GM12878 (cell line): Measurements from ENCODE around the gene AFAP1. TPM values are rescaled to one million over a fixed set of nuclear protein-coding genes. Genes with fewer than 3 reads are reported as not detected.

Experiments
- ATAC-seq: fragments of 200-7000 bp; cut with Tn5 transposase; 3 replicates; pipeline ENCODE4 v1.9.1; 2020; ENCODE audit warnings: mild to moderate bottlenecking, moderate library complexity
- BruUV-seq: library from RNA; stranded (reverse); fragments of 400-500 nt; replicated peaks from 2 replicates; lab custom pipeline; 2021; lab: Mats Ljungman, UMichigan
- CTCF ChIA-PET: fragments of 300-600 bp; sonication (Branson Sonifier 250); formaldehyde crosslinking; extraction: SDS; loops from one replicate; lab custom pipeline; 2021; ENCODE audit warnings: inconsistent platforms; lab: Yijun Ruan, JAX
- POLR2A ChIA-PET: fragments of 350-600 bp; formaldehyde crosslinking; extraction: SDS; loops from one replicate; lab custom pipeline; 2021; ENCODE audit warnings: inconsistent platforms; lab: Charles Lee
- RAD21 ChIA-PET: fragments of 300-600 bp; sonication (Branson Sonifier 250); formaldehyde crosslinking; loops from one replicate; lab custom pipeline; 2023; ENCODE audit warnings: antibody characterized with exemption; ENCODE audit not compliant: unreplicated experiment; lab: Charles Lee
- SMC1A ChIA-PET: fragments of 300-600 bp; sonication (Branson Sonifier 250); formaldehyde crosslinking; loops from one replicate; lab custom pipeline; 2023; ENCODE audit not compliant: unreplicated experiment, uncharacterized antibody; lab: Charles Lee
- DNase-seq: peaks from one replicate; pipeline ENCODE4 v3.0.0-alpha.2; 2011; ENCODE audit warnings: low read depth, low spot score
- FAIRE-seq: peaks from 3 replicates; lab custom pipeline; 2011; peaks lifted over from hg19 to GRCh38; lab: Jason Lieb, UNC
- H2AFZ ChIP-seq: 2 replicates; pipeline ENCODE4 v1.6.0; 2011; ENCODE audit warnings: low read depth, low read length, control low read depth; ENCODE audit not compliant: control insufficient read depth
- H3K27ac ChIP-seq: 2 replicates; pipeline ENCODE4 v1.5.1; 2011; ENCODE audit warnings: control low read depth; ENCODE audit not compliant: control insufficient read depth, insufficient read depth
- H3K27me3 ChIP-seq, 2 experiments: replicated peaks in 1 of 2; 2 replicates each; pipeline versions ENCODE4 v1.6.0 to v1.6.1; 2011; ENCODE audit warnings: low read length in 1 of 2; ENCODE audit not compliant: control insufficient read depth in 2 of 2, insufficient read depth in 2 of 2
- H3K36me3 ChIP-seq, 2 experiments: 2 replicates each; pipeline ENCODE4 v1.5.1; 2011; ENCODE audit warnings: low read length in 1 of 2; ENCODE audit not compliant: control insufficient read depth in 2 of 2, insufficient read depth in 2 of 2
- H3K4me1 ChIP-seq: 2 replicates; pipeline ENCODE4 v1.6.1; 2011; ENCODE audit warnings: mild to moderate bottlenecking, low read length, moderate library complexity, mixed read lengths; ENCODE audit not compliant: control insufficient read depth, insufficient read depth
- H3K4me2 ChIP-seq: 2 replicates; pipeline ENCODE4 v1.6.0; 2011; ENCODE audit warnings: control low read depth; ENCODE audit not compliant: control insufficient read depth, insufficient read depth
- H3K4me3 ChIP-seq: fragments of 200-600 bp; sonication (generic); 2 replicates; pipeline ENCODE4 v1.5.1; 2016
- H3K79me2 ChIP-seq: 2 replicates; pipeline ENCODE4 v1.6.0; 2011; ENCODE audit warnings: low read length; ENCODE audit not compliant: control insufficient read depth, insufficient read depth
- H3K9ac ChIP-seq: 2 replicates; pipeline ENCODE4 v1.8.0; 2011; ENCODE audit warnings: low read length, control low read depth, mixed read lengths; ENCODE audit not compliant: control insufficient read depth, insufficient read depth
- H3K9me3 ChIP-seq: replicated peaks from 3 replicates; pipeline ENCODE4 v1.5.1; 2011; ENCODE audit warnings: mild to moderate bottlenecking, low read length; ENCODE audit not compliant: control insufficient read depth, insufficient read depth
- H4K20me1 ChIP-seq: 2 replicates; pipeline ENCODE4 v1.6.0; 2011; ENCODE audit not compliant: control insufficient read depth, insufficient read depth
- CEBPB ChIP-seq, 2 experiments: fragments of 150-350 bp in 1 of 2; IDR thresholded peaks; 2 replicates each; pipeline ENCODE4 v1.6.1; 2012 to 2014; ENCODE audit warnings: low read depth in 2 of 2, low read length in 2 of 2, borderline replicate concordance in 1 of 2, inconsistent platforms in 1 of 2
- CREB1 ChIP-seq: IDR thresholded peaks from 2 replicates; pipeline ENCODE4 v1.6.1; 2012; ENCODE audit warnings: low read depth, mild to moderate bottlenecking, inconsistent platforms
- EZH2 ChIP-seq: IDR thresholded peaks from 2 replicates; pipeline ENCODE4 v1.6.1; 2012; ENCODE audit warnings: low read depth, mild to moderate bottlenecking, control low read depth, inconsistent platforms, low read length, borderline replicate concordance; ENCODE audit not compliant: control insufficient read depth
- FOXM1 ChIP-seq: IDR thresholded peaks from 2 replicates; pipeline ENCODE4 v1.6.1; 2012; ENCODE audit warnings: low read depth, mild to moderate bottlenecking, inconsistent platforms, low read length, moderate library complexity
- GABPA ChIP-seq: IDR thresholded peaks from 2 replicates; pipeline ENCODE4 v1.6.1; 2014; ENCODE audit warnings: antibody characterized with exemption, low read depth, mild to moderate bottlenecking, inconsistent platforms
- MEF2A ChIP-seq: IDR thresholded peaks from 2 replicates; pipeline ENCODE4 v1.6.1; 2011; ENCODE audit warnings: low read depth, mild to moderate bottlenecking, low read length, moderate library complexity; ENCODE audit not compliant: insufficient read depth
- MTA3 ChIP-seq: IDR thresholded peaks from 2 replicates; pipeline ENCODE4 v1.6.1; 2012; ENCODE audit warnings: low read length, inconsistent platforms, borderline replicate concordance
- NR2F1 ChIP-seq: fragments of 450-650 bp; conservative IDR thresholded peaks from 2 replicates; pipeline ENCODE4 v1.6.1; 2017; ENCODE audit warnings: mild to moderate bottlenecking
- RAD51 ChIP-seq: fragments of 450-650 bp; IDR thresholded peaks from 2 replicates; pipeline ENCODE4 v1.6.1; 2016; ENCODE audit warnings: moderate library complexity, mild to moderate bottlenecking, inconsistent platforms
- RUNX3 ChIP-seq: IDR thresholded peaks from 2 replicates; pipeline ENCODE4 v1.6.1; 2012; ENCODE audit warnings: low read length, inconsistent platforms
- SIX5 ChIP-seq: IDR thresholded peaks from 2 replicates; pipeline ENCODE4 v1.6.1; 2011; ENCODE audit warnings: mild to moderate bottlenecking, low read depth, low read length, moderate library complexity; ENCODE audit not compliant: severe bottlenecking
- SRF ChIP-seq, 2 experiments: IDR thresholded peaks; 2 replicates each; pipeline ENCODE4 v1.6.1; 2011; ENCODE audit warnings: low read depth in 2 of 2, low read length in 2 of 2, mild to moderate bottlenecking in 1 of 2, moderate library complexity in 1 of 2
- TCF12 ChIP-seq: IDR thresholded peaks from 2 replicates; pipeline ENCODE4 v1.6.1; 2011; ENCODE audit warnings: low read depth, mild to moderate bottlenecking, low read length
- TCF7 ChIP-seq: IDR thresholded peaks from 2 replicates; pipeline ENCODE4 v1.6.1; 2014; ENCODE audit warnings: antibody characterized with exemption, borderline replicate concordance
- ZBED1 ChIP-seq: IDR thresholded peaks from 2 replicates; pipeline ENCODE4 v1.6.1; 2016; ENCODE audit warnings: borderline replicate concordance
- WGBS: methylation state at CpG from one replicate; pipeline ENCODE4 v1.1.6; 2016; ENCODE audit warnings: low lambda C conversion rate; ENCODE audit not compliant: insufficient replicate concordance, insufficient coverage; ENCODE audit errors: missing lambda C conversion rate; 5-methylcytosine and 5-hydroxymethylcytosine counted together
- in situ Hi-C: fragments of 300-500 bp; cut with MboI; formaldehyde crosslinking; loops from 9 replicates; pipeline ENCODE4 v1.14.3; 2018; ENCODE audit warnings: mixed read lengths
- intact Hi-C: fragments of 100-400 bp; cut with micrococcal nuclease; formaldehyde crosslinking; loops from one replicate; pipeline ENCODE4 v1.14.2; 2022; ENCODE audit not compliant: unreplicated experiment
- polyA plus RNA-seq, 11 experiments: library from polyadenylated mRNA; depleted of rRNA in 4 of 11; unstranded in 6 of 11; stranded (reverse) in 5 of 11; fragments of >200 nt; fragmentation: Nextera tagmentation in 4 of 11; fragmentation: Illumina TruSeq in 1 of 11; extraction: Ambion mirVana in 4 of 11; extraction: Trizol in 1 of 11; gene quantifications; 1 replicate in 1 of 11; 2 replicates in 10 of 11; pipeline versions ENCODE4 v1.2.1 to v1.2.3, GENCODE V29; 2011 to 2016; ENCODE audit warnings: inconsistent platforms in 2 of 11, missing spikeins in 2 of 11, low read depth in 1 of 11
- total RNA-seq, 4 experiments: library from RNA; depleted of rRNA in 3 of 4; stranded (reverse); fragments of >200 nt in 3 of 4; fragmentation: Illumina TruSeq in 1 of 4; extraction: Trizol in 1 of 4; gene quantifications; 2 replicates each; pipeline versions ENCODE4 v1.2.1 to v1.2.3, GENCODE V29; 2013 to 2021
- TF ChIP-seq, protein P1 (sequence below): fragments of 450-650 bp; conservative IDR thresholded peaks from 2 replicates; pipeline ENCODE4 v1.6.1; 2017; ENCODE audit warnings: mild to moderate bottlenecking, moderate library complexity
- TF ChIP-seq, protein P2 (sequence below): IDR thresholded peaks from 2 replicates; pipeline ENCODE4 v1.6.1; 2012; ENCODE audit warnings: low read length, inconsistent platforms
- TF ChIP-seq, protein P3 (sequence below): fragments of 450-650 bp; formaldehyde crosslinking; IDR thresholded peaks from 2 replicates; pipeline ENCODE4 v1.4.0; 2022; ENCODE audit warnings: mild to moderate bottlenecking, moderate library complexity

Gene AFAP1
- total and polyA plus RNA-seq, 10 of the 15 experiments (the other 5 are each of a cell fraction or from before 2014, with no cell fraction given): 0.02 to 0.23 (median 0.09) TPM; not detected in 1

DNA sequence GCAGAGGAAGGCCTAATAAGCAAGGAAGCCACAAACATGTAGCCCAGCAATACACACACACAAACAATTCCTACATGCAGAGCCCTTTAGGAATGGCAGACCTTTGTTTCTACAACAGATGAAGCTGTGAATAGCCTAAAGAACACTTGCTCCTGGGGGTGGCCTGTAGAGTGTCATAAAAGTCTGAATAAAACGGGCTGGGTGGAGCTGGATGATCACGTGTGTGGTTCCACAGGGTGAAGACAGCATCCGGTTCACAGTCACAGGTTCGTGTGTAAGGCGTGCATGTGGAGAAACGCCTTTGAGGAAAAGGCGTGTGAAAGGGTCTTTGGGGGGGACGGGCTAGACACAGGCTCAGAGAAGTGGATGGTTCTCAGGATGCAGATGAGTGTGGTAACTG is 156.1 kb downstream of the AFAP1 start (continued):
- no peak for TF ChIP-seq SIX5

DNA sequence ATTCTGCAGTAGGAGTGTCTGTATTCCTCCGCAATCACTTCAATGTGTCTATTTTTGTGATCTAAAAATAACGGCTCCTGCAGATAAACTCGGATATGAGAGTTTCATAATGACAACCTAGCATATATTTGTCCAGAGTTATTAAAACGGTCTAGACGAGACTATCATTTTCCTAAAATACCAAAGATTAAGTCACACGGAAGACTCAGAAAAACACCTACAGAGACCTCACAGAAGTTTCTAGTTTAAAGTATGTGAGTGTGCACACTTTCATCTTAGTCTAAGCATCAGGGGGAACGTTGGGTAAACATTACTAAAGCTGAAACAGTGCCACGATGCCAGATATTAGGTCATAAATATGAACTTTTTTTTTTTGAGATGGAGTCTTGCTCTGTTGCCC is 156.9 kb downstream of the AFAP1 start:
- no peak overlapping the region for H2AFZ ChIP-seq
- H3K9me3 ChIP-seq: no peaks in the 10 kb centered on the region
- CTCF ChIA-PET: interaction anchor here (1.2 to 1.6 kb wide), 2 partner anchors 19 to 22 kb away, joined by 3 to 4 read pairs; no protein-coding TSS in a partner anchor
- ATAC-seq: no peak
- in situ Hi-C loops: no loop called here
- no peak overlapping the region for H3K27ac ChIP-seq
- POLR2A ChIA-PET: no interaction called here
- H3K27me3 ChIP-seq: no peaks in the 10 kb centered on the region; a peak in 1 of 4 replicates
- peaks cover 21% of the 10 kb centered on the region for H3K4me1 ChIP-seq
- H3K79me2 ChIP-seq: no peaks in the 10 kb centered on the region
- no peaks in the 10 kb centered on the region for H3K36me3 ChIP-seq
- H4K20me1 ChIP-seq: no peaks in the 10 kb centered on the region
- RAD21 ChIA-PET: no interaction called here
- no peak overlapping the region for H3K9ac ChIP-seq
- WGBS: 5% methylated on average over 8 of the region's 8 CpGs
- no TSS peak for BruUV-seq
- H3K4me3 ChIP-seq: no peak overlapping the region
- intact Hi-C loops: no loop called here
- DNase-seq: no peak
- FAIRE-seq: no peak
- SMC1A ChIA-PET: no interaction called here
- H3K4me2 ChIP-seq: peak overlapping the region; percentile 54
- no peak for TF ChIP-seq SRF (IDR thresholded peaks at IDR 0.05; ENCODE audit: low read depth in 2 of 2, low read length in 2 of 2)
- TF ChIP-seq, protein P1, sequence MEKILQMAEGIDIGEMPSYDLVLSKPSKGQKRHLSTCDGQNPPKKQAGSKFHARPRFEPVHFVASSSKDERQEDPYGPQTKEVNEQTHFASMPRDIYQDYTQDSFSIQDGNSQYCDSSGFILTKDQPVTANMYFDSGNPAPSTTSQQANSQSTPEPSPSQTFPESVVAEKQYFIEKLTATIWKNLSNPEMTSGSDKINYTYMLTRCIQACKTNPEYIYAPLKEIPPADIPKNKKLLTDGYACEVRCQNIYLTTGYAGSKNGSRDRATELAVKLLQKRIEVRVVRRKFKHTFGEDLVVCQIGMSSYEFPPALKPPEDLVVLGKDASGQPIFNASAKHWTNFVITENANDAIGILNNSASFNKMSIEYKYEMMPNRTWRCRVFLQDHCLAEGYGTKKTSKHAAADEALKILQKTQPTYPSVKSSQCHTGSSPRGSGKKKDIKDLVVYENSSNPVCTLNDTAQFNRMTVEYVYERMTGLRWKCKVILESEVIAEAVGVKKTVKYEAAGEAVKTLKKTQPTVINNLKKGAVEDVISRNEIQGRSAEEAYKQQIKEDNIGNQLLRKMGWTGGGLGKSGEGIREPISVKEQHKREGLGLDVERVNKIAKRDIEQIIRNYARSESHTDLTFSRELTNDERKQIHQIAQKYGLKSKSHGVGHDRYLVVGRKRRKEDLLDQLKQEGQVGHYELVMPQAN: no peak
- TF ChIP-seq RAD51: no peak
- TF ChIP-seq, protein P2, sequence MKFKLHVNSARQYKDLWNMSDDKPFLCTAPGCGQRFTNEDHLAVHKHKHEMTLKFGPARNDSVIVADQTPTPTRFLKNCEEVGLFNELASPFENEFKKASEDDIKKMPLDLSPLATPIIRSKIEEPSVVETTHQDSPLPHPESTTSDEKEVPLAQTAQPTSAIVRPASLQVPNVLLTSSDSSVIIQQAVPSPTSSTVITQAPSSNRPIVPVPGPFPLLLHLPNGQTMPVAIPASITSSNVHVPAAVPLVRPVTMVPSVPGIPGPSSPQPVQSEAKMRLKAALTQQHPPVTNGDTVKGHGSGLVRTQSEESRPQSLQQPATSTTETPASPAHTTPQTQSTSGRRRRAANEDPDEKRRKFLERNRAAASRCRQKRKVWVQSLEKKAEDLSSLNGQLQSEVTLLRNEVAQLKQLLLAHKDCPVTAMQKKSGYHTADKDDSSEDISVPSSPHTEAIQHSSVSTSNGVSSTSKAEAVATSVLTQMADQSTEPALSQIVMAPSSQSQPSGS: peak; percentile 86
- peak; percentile 57; the same call in 1 of the 2 replicates for TF ChIP-seq TCF7
- TF ChIP-seq CEBPB (IDR thresholded peaks at IDR 0.05; ENCODE audit: borderline replicate concordance in 1 of 2, low read depth in 2 of 2, low read length in 2 of 2): 0 out of 4 replicates have a peak, but pooled peaks of 1 of the 2 experiments have one; percentile 23
- peak; percentile 28; the same call in 1 of the 2 replicates for TF ChIP-seq CREB1
- peak; percentile 81; the same call in 1 of the 2 replicates for TF ChIP-seq FOXM1
- peak; percentile 73; the same call in 1 of the 2 replicates for TF ChIP-seq ZBED1
- TF ChIP-seq GABPA: peak; percentile 57; the same call in 1 of the 2 replicates
- TF ChIP-seq, protein P3, sequence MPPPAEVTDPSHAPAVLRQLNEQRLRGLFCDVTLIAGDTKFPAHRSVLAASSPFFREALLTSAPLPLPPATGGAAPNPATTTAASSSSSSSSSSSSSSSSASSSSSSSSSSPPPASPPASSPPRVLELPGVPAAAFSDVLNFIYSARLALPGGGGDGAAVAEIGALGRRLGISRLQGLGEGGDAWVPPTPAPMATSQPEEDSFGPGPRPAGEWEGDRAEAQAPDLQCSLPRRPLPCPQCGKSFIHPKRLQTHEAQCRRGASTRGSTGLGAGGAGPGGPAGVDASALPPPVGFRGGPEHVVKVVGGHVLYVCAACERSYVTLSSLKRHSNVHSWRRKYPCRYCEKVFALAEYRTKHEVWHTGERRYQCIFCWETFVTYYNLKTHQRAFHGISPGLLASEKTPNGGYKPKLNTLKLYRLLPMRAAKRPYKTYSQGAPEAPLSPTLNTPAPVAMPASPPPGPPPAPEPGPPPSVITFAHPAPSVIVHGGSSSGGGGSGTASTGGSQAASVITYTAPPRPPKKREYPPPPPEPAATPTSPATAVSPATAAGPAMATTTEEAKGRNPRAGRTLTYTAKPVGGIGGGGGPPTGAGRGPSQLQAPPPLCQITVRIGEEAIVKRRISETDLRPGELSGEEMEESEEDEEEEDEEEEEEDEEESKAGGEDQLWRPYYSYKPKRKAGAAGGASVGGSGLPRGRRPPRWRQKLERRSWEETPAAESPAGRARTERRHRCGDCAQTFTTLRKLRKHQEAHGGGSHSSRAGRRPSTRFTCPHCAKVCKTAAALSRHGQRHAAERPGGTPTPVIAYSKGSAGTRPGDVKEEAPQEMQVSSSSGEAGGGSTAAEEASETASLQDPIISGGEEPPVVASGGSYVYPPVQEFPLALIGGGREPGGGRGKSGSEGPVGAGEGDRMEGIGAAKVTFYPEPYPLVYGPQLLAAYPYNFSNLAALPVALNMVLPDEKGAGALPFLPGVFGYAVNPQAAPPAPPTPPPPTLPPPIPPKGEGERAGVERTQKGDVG (CRISPR knock-in tag): no peak
- TF ChIP-seq NR2F1: no peak
- TF ChIP-seq EZH2: no peak
- peak; percentile 96 for TF ChIP-seq MEF2A
- TF ChIP-seq RUNX3: peak; percentile 66
- TF ChIP-seq TCF12: no peak
- TF ChIP-seq MTA3: peak; percentile 81; the same call in 1 of the 2 replicates
